H1 (cell line): ENCODE data around the gene ILF3. TPM values are rescaled to one million over a fixed set of nuclear protein-coding genes. Genes with fewer than 3 reads are reported as not detected.

Experiments used
- CTCF ChIA-PET: fragments of 300-600 bp; sonication (Branson Sonifier 250); formaldehyde crosslinking; loops from one replicate; lab custom pipeline; 2021; ENCODE audit not compliant: partially characterized antibody; lab: Charles Lee
- POLR2A ChIA-PET: fragments of 300-600 bp; sonication (Branson Sonifier 250); formaldehyde crosslinking; loops from one replicate; lab custom pipeline; 2021; ENCODE audit warnings: inconsistent platforms; ENCODE audit not compliant: partially characterized antibody; lab: Charles Lee
- DNase-seq, 2 experiments: peaks; one replicate each; pipeline versions ENCODE4 v3.0.0 to v3.0.0-alpha.2; 2010 to 2022; ENCODE audit warnings: low spot score in 2 of 2, low read depth in 1 of 2, mixed read lengths in 1 of 2
- FAIRE-seq: peaks from 2 replicates; lab custom pipeline; 2011; peaks lifted over from hg19 to GRCh38; lab: Jason Lieb, UNC
- H2AFZ ChIP-seq: 2 replicates; pipeline ENCODE4 v1.8.1; 2012; ENCODE audit warnings: low read length, inconsistent platforms
- H2AK5ac ChIP-seq: 2 replicates; pipeline ENCODE4 v1.6.1; 2013; ENCODE audit warnings: low read depth, low read length
- H2BK120ac ChIP-seq: replicated peaks from 2 replicates; pipeline ENCODE3; 2013; ENCODE audit warnings: low read depth, low read length, inconsistent platforms
- H2BK12ac ChIP-seq: 2 replicates; pipeline ENCODE4 v1.6.1; 2013; ENCODE audit warnings: low read depth, low read length
- H2BK15ac ChIP-seq: 2 replicates; pipeline ENCODE4 v1.6.1; 2013; ENCODE audit warnings: low read length
- H2BK20ac ChIP-seq: 2 replicates; pipeline ENCODE4 v1.6.1; 2013; ENCODE audit warnings: low read length
- H2BK5ac ChIP-seq: 2 replicates; pipeline ENCODE4 v1.6.1; 2013; ENCODE audit warnings: low read depth, low read length
- H3K14ac ChIP-seq: 2 replicates; pipeline ENCODE4 v1.6.1; 2013; ENCODE audit warnings: inconsistent platforms; ENCODE audit not compliant: insufficient read length
- H3K18ac ChIP-seq: 2 replicates; pipeline ENCODE4 v1.6.1; 2013; ENCODE audit warnings: low read length; ENCODE audit errors: extremely low read depth
- H3K23ac ChIP-seq: 2 replicates; pipeline ENCODE4 v1.6.1; 2013; ENCODE audit warnings: inconsistent platforms; ENCODE audit not compliant: insufficient read length
- H3K23me2 ChIP-seq: 2 replicates; pipeline ENCODE4 v1.6.1; 2013; ENCODE audit warnings: low read depth, low read length
- H3K27ac ChIP-seq: 2 replicates; pipeline ENCODE4 v1.6.1; 2011; ENCODE audit warnings: low read depth, low read length, inconsistent platforms
- H3K27me3 ChIP-seq, 4 experiments: replicated peaks in 1 of 4; 1 replicate in 1 of 4; 2 replicates in 3 of 4; pipeline versions ENCODE4 v1.6.1 to v1.8.1; 2011 to 2013; ENCODE audit warnings: low read length in 3 of 4, mild to moderate bottlenecking in 3 of 4, inconsistent platforms in 2 of 4, mixed read lengths in 2 of 4, moderate library complexity in 1 of 4; ENCODE audit not compliant: control insufficient read depth in 3 of 4, insufficient read depth in 3 of 4; ENCODE audit errors: extremely low read depth in 1 of 4
- H3K36me3 ChIP-seq, 4 experiments: 2 replicates each; pipeline versions ENCODE4 v1.6.1 to v1.8.1; 2011 to 2013; ENCODE audit warnings: mild to moderate bottlenecking in 4 of 4, low read length in 3 of 4, moderate library complexity in 2 of 4, control low read depth in 1 of 4, inconsistent platforms in 1 of 4; ENCODE audit not compliant: insufficient read depth in 4 of 4, control insufficient read depth in 2 of 4
- H3K4ac ChIP-seq: replicated peaks from 2 replicates; pipeline ENCODE3; 2013; ENCODE audit warnings: low read length, low read depth, mixed read lengths, inconsistent platforms; ENCODE audit not compliant: insufficient read length
- H3K4me1 ChIP-seq, 4 experiments: replicated peaks in 1 of 4; 1 replicate in 1 of 4; 2 replicates in 3 of 4; pipeline versions ENCODE4 v1.6.1 to v1.8.1; 2011 to 2013; ENCODE audit warnings: low read length in 3 of 4, inconsistent platforms in 2 of 4, mixed read lengths in 1 of 4; ENCODE audit not compliant: insufficient read depth in 4 of 4, control insufficient read depth in 3 of 4
- H3K4me2 ChIP-seq, 2 experiments: 2 replicates each; pipeline versions ENCODE4 v1.6.1 to v1.8.1; 2011 to 2013; ENCODE audit warnings: low read depth in 2 of 2, low read length in 2 of 2, control low read depth in 1 of 2, inconsistent platforms in 1 of 2, mild to moderate bottlenecking in 1 of 2; ENCODE audit not compliant: insufficient read depth in 1 of 2
- H3K4me3 ChIP-seq, 4 experiments: fragments of 200-600, 300-600 bp in 1 of 4; sonication (generic), shearing (Covaris generic), sonication (Bioruptor Twin) in 1 of 4; 2 replicates each; pipeline versions ENCODE4 v1.5.1 to v1.8.1; 2011 to 2016; ENCODE audit warnings: low read length in 4 of 4, low read depth in 3 of 4, control low read depth in 2 of 4, inconsistent platforms in 2 of 4, mild to moderate bottlenecking in 2 of 4, mixed read lengths in 1 of 4, moderate library complexity in 1 of 4; ENCODE audit not compliant: insufficient read depth in 2 of 4; ENCODE audit errors: extremely low read depth in 1 of 4
- H3K56ac ChIP-seq: replicated peaks from 2 replicates; pipeline ENCODE3; 2013; ENCODE audit warnings: low read depth, mild to moderate bottlenecking, mixed read lengths, low read length, inconsistent platforms; ENCODE audit not compliant: insufficient read length
- H3K79me1 ChIP-seq: 2 replicates; pipeline ENCODE4 v1.6.1; 2013; ENCODE audit warnings: low read depth, low read length, control low read depth
- H3K79me2 ChIP-seq, 2 experiments: 2 replicates each; pipeline versions ENCODE4 v1.6.1 to v1.8.1; 2012 to 2013; ENCODE audit warnings: low read length in 2 of 2, mild to moderate bottlenecking in 2 of 2, inconsistent platforms in 1 of 2; ENCODE audit not compliant: insufficient read depth in 2 of 2, control insufficient read depth in 1 of 2
- H3K9ac ChIP-seq, 4 experiments: replicated peaks in 1 of 4; 1 replicate in 1 of 4; 2 replicates in 3 of 4; pipeline versions ENCODE4 v1.6.1 to v1.8.1; 2011 to 2013; ENCODE audit warnings: low read depth in 3 of 4, low read length in 3 of 4, control low read depth in 2 of 4, mild to moderate bottlenecking in 2 of 4, moderate library complexity in 2 of 4, inconsistent platforms in 1 of 4; ENCODE audit errors: extremely low read depth in 1 of 4
- H3K9me3 ChIP-seq, 2 experiments: 2 replicates each; pipeline versions ENCODE4 v1.6.1 to v1.8.1; 2012 to 2013; ENCODE audit warnings: mild to moderate bottlenecking in 2 of 2, moderate library complexity in 2 of 2, control low read depth in 1 of 2, inconsistent platforms in 1 of 2, low read depth in 1 of 2, low read length in 1 of 2, mixed read lengths in 1 of 2; ENCODE audit not compliant: insufficient read depth in 2 of 2
- H4K20me1 ChIP-seq, 2 experiments: replicated peaks in 1 of 2; 2 replicates each; pipeline versions ENCODE3 to v1.8.1; 2011 to 2013; ENCODE audit warnings: inconsistent platforms in 2 of 2, low read length in 2 of 2, mild to moderate bottlenecking in 1 of 2; ENCODE audit not compliant: insufficient read depth in 2 of 2, control insufficient read depth in 1 of 2
- H4K5ac ChIP-seq: 2 replicates; pipeline ENCODE4 v1.6.1; 2013; ENCODE audit warnings: low read length, low read depth, mixed read lengths, inconsistent platforms; ENCODE audit not compliant: insufficient read length
- H4K8ac ChIP-seq: 2 replicates; pipeline ENCODE4 v1.8.0; 2013; ENCODE audit warnings: mild to moderate bottlenecking, moderate library complexity, low read length, inconsistent platforms; ENCODE audit not compliant: insufficient read depth; ENCODE audit errors: extremely low read depth
- H4K91ac ChIP-seq: replicated peaks from 2 replicates; pipeline ENCODE3; 2013; ENCODE audit warnings: low read length, mixed read lengths, inconsistent platforms; ENCODE audit not compliant: insufficient read length
- EP300 ChIP-seq, 2 experiments: IDR thresholded peaks; 1 replicate in 1 of 2; 2 replicates in 1 of 2; pipeline ENCODE4 v1.6.1; 2011 to 2012; ENCODE audit warnings: low read depth in 2 of 2, low read length in 2 of 2, mild to moderate bottlenecking in 2 of 2, borderline replicate concordance in 1 of 2, inconsistent platforms in 1 of 2, moderate library complexity in 1 of 2
- HDAC2 ChIP-seq, 2 experiments: fragments of 300-600 bp in 1 of 2; sonication (generic) in 1 of 2; IDR thresholded peaks; 2 replicates each; pipeline ENCODE4 v1.6.1; 2011 to 2012; ENCODE audit warnings: low read depth in 2 of 2, low read length in 2 of 2, mild to moderate bottlenecking in 2 of 2, moderate library complexity in 2 of 2, borderline replicate concordance in 1 of 2, inconsistent platforms in 1 of 2
- POLR2AphosphoS5 ChIP-seq: IDR thresholded peaks from 2 replicates; pipeline ENCODE4 v1.6.1; 2011; ENCODE audit warnings: low read depth, low read length
- POU5F1 ChIP-seq: IDR thresholded peaks from 2 replicates; pipeline ENCODE4 v1.6.1; 2011; ENCODE audit warnings: low read depth, mild to moderate bottlenecking, low read length, moderate library complexity
- USF2 ChIP-seq: IDR thresholded peaks from 2 replicates; pipeline ENCODE4 v1.6.1; 2011; ENCODE audit warnings: low read length, improper control_type of control experiment
- ZNF274 ChIP-seq: IDR thresholded peaks from 2 replicates; pipeline ENCODE4 v1.7.0; 2012; ENCODE audit warnings: low read length, borderline replicate concordance; ENCODE audit errors: extremely low read depth
- WGBS, 2 experiments: shearing (Covaris generic) in 1 of 2; methylation state at CpG; one replicate each; pipeline versions ENCODE4 v1.1.6 to v1.1.7; 2013 to 2015; ENCODE audit warnings: low lambda C conversion rate in 2 of 2, mixed read lengths in 2 of 2, inconsistent platforms in 1 of 2, low coverage in 1 of 2, missing lambda C conversion rate in 1 of 2; ENCODE audit not compliant: insufficient replicate concordance in 2 of 2, insufficient coverage in 1 of 2, insufficient read length in 1 of 2; ENCODE audit errors: extremely low coverage in 1 of 2, missing lambda C conversion rate in 1 of 2; 5-methylcytosine and 5-hydroxymethylcytosine counted together
- polyA plus RNA-seq, 7 experiments: library from polyadenylated mRNA; depleted of rRNA in 3 of 7; stranded (reverse) in 5 of 7; unstranded in 2 of 7; fragments of >200 nt in 5 of 7; fragments of 200-250 nt in 2 of 7; gene quantifications; 1 replicate in 5 of 7; 2 replicates in 1 of 7; 4 replicates in 1 of 7; pipeline versions ENCODE4 v1.2.1 to v1.2.3, GENCODE V29; 2011 to 2013; ENCODE audit warnings: missing spikeins in 2 of 7, mixed read lengths in 2 of 7
- total RNA-seq: library from RNA; stranded (reverse); fragmentation: NEBNext Ultra II Directional; extraction: Animal tissue kit (Norgen Biotek cat#: 25700); gene quantifications from 2 replicates; pipeline ENCODE4 v1.2.1, GENCODE V29; 2021
- TF ChIP-seq, protein P1 (sequence below): IDR thresholded peaks from 2 replicates; pipeline ENCODE4 v1.6.1; 2012; ENCODE audit warnings: inconsistent platforms

The ILF3 gene
- total and polyA plus RNA-seq, 2 of the 8 experiments (the other 6 are each of a cell fraction or from before 2014, with no cell fraction given): 291 to 695 TPM

DNA sequence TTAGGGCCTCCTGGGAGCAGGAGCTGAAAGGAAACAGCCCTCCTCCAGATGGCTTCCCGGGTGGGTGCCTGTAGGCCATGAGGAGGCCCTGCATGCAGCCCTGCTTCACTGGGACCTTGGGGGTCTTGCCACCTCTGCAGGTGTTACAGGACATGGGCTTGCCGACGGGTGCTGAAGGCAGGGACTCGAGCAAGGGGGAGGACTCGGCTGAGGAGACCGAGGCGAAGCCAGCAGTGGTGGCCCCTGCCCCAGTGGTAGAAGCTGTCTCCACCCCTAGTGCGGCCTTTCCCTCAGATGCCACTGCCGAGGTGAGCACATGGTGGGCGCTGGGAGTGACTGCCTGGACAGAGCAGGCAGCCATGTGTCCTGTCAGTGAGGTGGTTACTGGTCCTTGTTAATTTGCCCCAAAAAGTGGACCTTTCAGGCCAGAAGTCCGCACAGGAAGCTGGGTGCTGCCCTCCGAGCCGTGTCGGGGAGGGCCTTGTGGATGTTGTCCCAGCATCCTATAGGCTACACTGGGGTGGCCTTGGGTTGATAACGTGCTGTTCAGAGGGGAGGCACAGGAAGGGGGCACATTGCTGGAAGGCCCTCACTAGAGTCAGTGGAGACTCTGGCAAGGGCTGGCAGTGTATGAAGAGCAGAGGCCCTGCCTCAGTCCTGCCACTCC lies 28.4 kb downstream of the ILF3 start:
- POLR2A ChIA-PET: interaction anchor here (1.0 to 59.0 kb wide), 4 partner anchors 9 to 130 kb away, joined by 5 to 1874 read pairs (median 940); partner anchors contain the start of genes DNM2, ILF3 and QTRT1
- no peak for FAIRE-seq

More for the DNA sequence above, 28.4 kb downstream of the ILF3 start:
- 92% methylated on average over 15 of the region's 15 CpGs; no CpG with 5 or more reads in 1 of the 2 experiments for WGBS, 2 experiments
- peaks cover 94 to 100% (median 96%) of the 10 kb centered on the region in 4 experiments for H3K36me3 ChIP-seq
- no peak overlapping the region for H3K9ac ChIP-seq
- no peak overlapping the region for H2BK15ac ChIP-seq
- peaks cover 0 to 82% of the 10 kb centered on the region in 2 experiments; a peak in 2 of 4 replicates for H3K79me2 ChIP-seq
- H4K5ac ChIP-seq: no peak overlapping the region
- no peak overlapping the region for H3K14ac ChIP-seq
- H3K4me1 ChIP-seq: no peaks in the 10 kb centered on the region; a peak in 2 of 7 replicates
- H3K18ac ChIP-seq: no peak overlapping the region
- no peak overlapping the region for H3K56ac ChIP-seq
- peaks cover 10% of the 10 kb centered on the region; the same call in 1 of the 2 replicates for H3K79me1 ChIP-seq
- H3K23ac ChIP-seq: no peak overlapping the region
- peaks cover 45 to 54% of the 10 kb centered on the region in 2 experiments for H4K20me1 ChIP-seq
- no peak overlapping the region; the same call in 1 of the 2 replicates for H4K8ac ChIP-seq
- no peak overlapping the region for H3K4me3 ChIP-seq
- no peak overlapping the region for H2BK120ac ChIP-seq
- 0 out of 2 replicates have a peak overlapping the region, but pooled peaks have one; percentile 7 for H3K27ac ChIP-seq
- H3K23me2 ChIP-seq: no peaks in the 10 kb centered on the region
- no peak overlapping the region for H2AFZ ChIP-seq
- DNase-seq: no peak
- H2BK12ac ChIP-seq: no peak overlapping the region
- no peak overlapping the region for H2BK20ac ChIP-seq
- no peak overlapping the region for H3K4ac ChIP-seq
- TF ChIP-seq EP300 (IDR thresholded peaks at IDR 0.05; ENCODE audit: borderline replicate concordance in 1 of 2, low read depth in 2 of 2, low read length in 2 of 2) (no peak), USF2 (no peak), HDAC2 (IDR thresholded peaks at IDR 0.05; ENCODE audit: borderline replicate concordance in 1 of 2, low read depth in 2 of 2, low read length in 2 of 2) (no peak), ZNF274 (no peak), POU5F1 (no peak), POLR2AphosphoS5 (peak; percentile 64; the same call in 1 of the 2 replicates)
- TF ChIP-seq, protein P1, sequence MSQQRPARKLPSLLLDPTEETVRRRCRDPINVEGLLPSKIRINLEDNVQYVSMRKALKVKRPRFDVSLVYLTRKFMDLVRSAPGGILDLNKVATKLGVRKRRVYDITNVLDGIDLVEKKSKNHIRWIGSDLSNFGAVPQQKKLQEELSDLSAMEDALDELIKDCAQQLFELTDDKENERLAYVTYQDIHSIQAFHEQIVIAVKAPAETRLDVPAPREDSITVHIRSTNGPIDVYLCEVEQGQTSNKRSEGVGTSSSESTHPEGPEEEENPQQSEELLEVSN: no peak
- H4K91ac ChIP-seq: no peak overlapping the region
- no peaks in the 10 kb centered on the region for H3K9me3 ChIP-seq
- H3K4me2 ChIP-seq: no peak overlapping the region
- no peaks in the 10 kb centered on the region for H3K27me3 ChIP-seq
- H2AK5ac ChIP-seq: no peak overlapping the region
- CTCF ChIA-PET: interaction anchor here (0.6 to 2.1 kb wide), 5 partner anchors 9 to 101 kb away, joined by 3 to 10 read pairs (median 3); no protein-coding TSS in a partner anchor
- no peak overlapping the region; the same call in 1 of the 2 replicates for H2BK5ac ChIP-seq
